NCI-H1048 (cell line): ENCODE measurements around the gene RNF224.

ENCODE experiments used
- DNase-seq: peaks from one replicate; lab custom pipeline; 2025; lab: John Stamatoyannopoulos, UW

Gene RNF224

GRCh38 chr9:137273611-137274320 lies 46.5 kb downstream of the RNF224 start:
- DNase-seq, result no peak

- no peak for DNase-seq
These were observed 47.9 kb downstream of the RNF224 start for GRCh38 chr9:137275203-137275587.

- DNase-seq, result no peak
These were observed 48.5 kb downstream of the RNF224 start for GRCh38 chr9:137275588-137276472.

- DNase-seq, result no peak
These were observed 49.4 kb downstream of the RNF224 start for GRCh38 chr9:137276473-137277328.

GRCh38 chr9:137277329-137278041 lies 50.2 kb downstream of the RNF224 start, which contains the start of gene TOR4A:
TSS of gene TOR4A (plus strand) at chr9:137277726. CDS start at chr9:137278690, 964 bp downstream.
- DNase-seq, result no peak

- DNase-seq, result no peak
These were observed 50.9 kb downstream of the RNF224 start for GRCh38 chr9:137278061-137278701.
